ELF-1 (cell line): Measurements from ENCODE around the gene PDE11A.
"Not testable (repeated sequence)": the region's sequence is repeated elsewhere in the genome, so short reads cannot be mapped to it uniquely, and the experiment has no call there.

ENCODE experiments used
- DNase-seq: peaks from one replicate; pipeline ENCODE4 v3.0.0-alpha.2; 2016; ENCODE audit warnings: low read depth, low spot score

PDE11A gene

DNA sequence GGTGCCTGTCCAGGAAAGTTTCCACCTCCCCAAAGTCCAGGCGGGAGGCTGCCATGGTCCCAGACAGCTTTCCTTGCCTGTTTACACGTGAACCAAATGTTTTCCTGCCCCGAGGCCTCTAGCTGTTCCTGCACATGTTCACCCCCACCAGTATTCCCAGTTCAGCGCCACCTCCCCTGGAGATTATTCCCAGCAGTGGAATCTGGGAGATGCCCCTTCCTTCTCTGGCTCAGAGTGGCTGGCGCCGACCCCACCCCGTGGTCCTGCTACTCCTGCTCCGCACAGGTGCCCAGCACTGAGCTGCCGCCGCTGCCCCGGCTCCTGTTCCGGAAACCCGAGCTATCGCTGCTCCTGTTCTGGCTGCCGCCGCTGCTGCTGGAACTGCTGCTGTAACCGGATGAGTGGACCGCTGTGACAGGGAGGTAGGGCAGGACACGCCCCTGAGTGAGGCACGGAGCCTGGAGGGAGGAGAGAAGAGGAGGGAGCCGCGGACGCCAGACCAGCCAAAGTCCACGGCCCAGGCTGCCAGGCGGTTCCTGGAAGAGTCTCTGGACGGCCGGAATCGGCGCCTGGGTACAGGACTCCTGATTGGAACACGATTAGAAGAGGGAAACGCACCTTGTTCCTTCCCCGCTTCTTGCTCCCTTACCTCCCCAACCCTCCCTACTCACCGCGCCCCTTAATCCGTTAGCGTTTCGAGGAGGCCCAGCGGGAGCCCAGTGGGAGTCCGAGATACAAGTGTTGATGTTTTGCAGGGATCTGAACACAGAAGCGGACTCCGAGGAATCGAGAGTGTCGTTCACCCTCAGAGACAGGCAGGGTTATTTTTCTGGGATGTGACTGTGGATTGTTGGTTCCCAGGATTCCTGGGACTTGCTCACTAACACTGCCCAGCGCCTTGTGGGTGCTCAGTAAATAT lies at the start of gene PDE11A:
Gene PDE11A (minus strand): TSS at position 395 of the 919 bp plus-strand sequence. CDS start 340 bp downstream, at position 55.
- peak; percentile 93 for DNase-seq

- no peak for DNase-seq
These were observed 46.8 kb upstream of the PDE11A start for GRCh38 chr2:178119179-178119922.

DNA sequence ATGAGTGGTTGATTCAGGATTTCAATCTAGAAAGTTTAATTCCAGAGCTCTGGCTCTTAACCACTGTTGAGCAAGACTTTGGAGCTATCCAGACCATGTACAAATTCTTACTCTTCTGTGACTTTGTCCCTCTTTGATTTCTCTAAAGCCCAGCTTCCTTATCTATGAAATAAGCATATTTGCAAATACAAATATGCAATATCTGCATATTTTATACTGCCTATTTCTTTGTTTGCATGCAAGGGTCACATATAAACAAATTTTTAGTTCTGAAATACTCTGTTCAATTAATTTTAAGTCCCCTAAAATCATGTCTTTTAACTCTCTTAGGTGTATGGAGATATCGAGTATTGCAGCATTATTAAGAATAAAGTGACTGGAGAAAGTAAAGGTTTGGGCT lies 45.1 kb upstream of the PDE11A start:
- DNase-seq: no peak

GRCh38 chr2:178115271-178115670 lies 42.7 kb upstream of the PDE11A start:
- no peak for DNase-seq

GRCh38 chr2:178114462-178114861 lies 41.9 kb upstream of the PDE11A start:
- no peak for DNase-seq

- DNase-seq: peak; percentile 98
These were observed 39.9 kb upstream of the PDE11A start, which contains the start of gene RBM45 for GRCh38 chr2:178112202-178113152. RBM45 (plus strand) TSS chr2:178112437; CDS start chr2:178112547, 110 bp downstream.

- no peak for DNase-seq
These were observed 39.2 kb upstream of the PDE11A start for GRCh38 chr2:178111743-178112142.

DNA sequence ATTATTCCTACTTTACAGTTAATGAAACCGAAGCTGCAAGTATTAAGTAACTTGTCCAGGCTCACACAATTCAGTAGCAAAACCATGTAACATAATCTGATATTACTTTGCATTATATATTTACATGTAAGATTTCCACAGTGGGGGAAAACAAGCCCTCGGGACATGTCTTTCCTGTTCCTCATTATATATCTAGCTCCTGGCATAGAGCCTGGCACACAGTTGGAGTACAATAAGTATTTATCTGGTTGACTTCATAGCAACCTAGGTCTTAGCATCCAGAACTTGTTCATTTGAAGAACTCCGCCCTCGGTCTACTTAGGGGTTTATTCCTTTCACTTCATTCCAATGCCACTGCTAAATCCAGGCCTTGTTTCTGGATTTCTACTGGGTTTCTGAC lies 38.1 kb upstream of the PDE11A start:
- DNase-seq: no peak

- DNase-seq: no peak
These were observed 37.2 kb upstream of the PDE11A start for GRCh38 chr2:178109813-178110212.

DNA sequence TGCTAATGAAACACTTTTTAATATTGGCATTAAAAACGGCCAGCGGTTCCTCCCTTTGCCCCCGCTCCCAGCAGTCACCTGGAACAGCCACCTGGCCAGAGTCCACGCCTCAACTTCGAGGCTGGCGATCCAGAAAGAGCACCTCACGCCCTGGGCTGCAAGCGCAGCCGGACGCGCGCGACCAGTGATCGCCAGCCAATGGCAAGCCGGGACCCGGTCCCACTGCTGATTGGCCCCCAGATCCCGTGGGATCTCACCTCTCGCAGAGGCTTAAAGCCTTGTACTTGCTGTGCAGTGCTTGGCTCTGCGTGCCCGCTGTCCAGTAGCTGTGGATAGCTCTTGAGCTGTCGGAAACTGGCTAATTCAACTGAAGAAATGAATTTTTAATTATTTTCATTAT lies 35.6 kb upstream of the PDE11A start:
- DNase-seq: no peak

- no peak for DNase-seq
These were observed 33.5 kb upstream of the PDE11A start for GRCh38 chr2:178106053-178106452.

- DNase-seq: no peak
These were observed 33.0 kb upstream of the PDE11A start for GRCh38 chr2:178105566-178105965.

DNA sequence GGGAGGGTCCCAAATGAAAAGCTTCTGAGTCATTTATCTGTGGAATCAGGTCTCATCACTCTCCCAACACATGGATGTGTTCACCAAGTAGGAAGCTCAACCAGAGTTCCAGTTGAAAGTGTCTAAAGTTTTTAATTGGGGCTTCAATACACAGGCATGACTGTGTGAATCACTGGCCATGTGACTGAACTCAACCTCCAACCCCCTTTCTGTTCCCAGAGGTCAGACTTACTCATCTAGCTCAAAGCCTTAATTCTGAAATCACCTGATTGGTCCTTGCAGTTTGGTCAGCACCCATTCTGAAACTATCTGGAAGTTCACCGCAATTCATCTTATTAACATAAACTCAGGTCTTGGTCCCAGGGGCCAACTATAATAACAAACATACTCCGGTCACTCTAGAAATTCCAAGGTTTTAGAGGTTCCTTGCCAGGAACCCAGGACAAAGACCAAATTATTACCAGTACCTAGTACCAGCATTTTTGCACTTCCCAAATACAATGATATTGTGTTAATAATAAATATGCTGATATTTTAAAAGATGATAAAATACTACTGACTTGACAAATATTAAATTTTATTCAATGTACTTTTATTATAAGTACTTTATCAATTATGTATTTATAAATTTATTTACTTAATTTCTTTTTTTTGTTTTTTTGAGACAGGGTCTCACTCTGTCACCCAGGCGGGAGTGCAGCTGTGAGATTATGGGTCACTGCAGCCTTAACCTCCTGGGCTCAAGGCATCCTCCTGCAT lies 28.9 kb upstream of the PDE11A start:
- no peak for DNase-seq

GRCh38 chr2:178093471-178093870 lies 20.9 kb upstream of the PDE11A start:
- DNase-seq: no peak

- DNase-seq: no peak
These were observed 16.2 kb upstream of the PDE11A start for GRCh38 chr2:178088774-178089270.

- DNase-seq: no peak
These were observed 11.7 kb upstream of the PDE11A start for GRCh38 chr2:178084273-178084672.

- no peak for DNase-seq
These were observed 9.9 kb upstream of the PDE11A start for GRCh38 chr2:178082408-178083045.

GRCh38 chr2:178079279-178079678 lies 6.7 kb upstream of the PDE11A start:
- DNase-seq: not testable (repeated sequence)

DNA sequence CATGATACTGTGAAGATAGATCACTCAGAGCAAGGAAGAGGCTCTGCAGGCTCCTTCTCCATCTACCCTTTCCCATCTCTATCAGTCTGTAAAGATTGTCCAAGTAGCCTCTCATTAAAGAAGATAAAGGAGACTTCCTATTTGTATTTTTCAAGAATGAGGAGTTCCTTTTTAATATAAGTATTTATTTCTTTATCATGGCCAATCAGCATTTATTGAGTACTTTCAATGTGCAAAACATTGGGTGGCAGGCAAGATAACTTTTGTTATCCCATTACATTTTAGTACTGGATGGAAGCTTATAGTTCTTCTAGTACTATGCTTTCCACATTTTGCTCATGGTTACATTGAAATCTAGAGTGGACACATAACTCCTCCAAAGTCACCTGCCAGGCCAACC lies 3.6 kb upstream of the PDE11A start:
- DNase-seq: no peak

- no peak for DNase-seq
These were observed 2.4 kb upstream of the PDE11A start for GRCh38 chr2:178075006-178075326.
